Measurements from ENCODE around the gene LHFPL3. TPM values are rescaled to one million over a fixed set of nuclear protein-coding genes. Genes with fewer than 3 reads are reported as not detected.

LHFPL3 gene
- total and polyA plus RNA-seq, 7 donors = 0.17 to 0.55 (median 0.36) TPM; not detected in 4

- intact Hi-C loops (cut with DNase I) = no loop called here
- H3K4me1 ChIP-seq = no peaks in the 10 kb centered on the region
- no peak for DNase-seq
- TF ChIP-seq EP300 (IDR thresholded peaks at IDR 0.05) = no peak
- TF ChIP-seq POLR2AphosphoS5 (IDR thresholded peaks at IDR 0.05) = no peak
- no peak for TF ChIP-seq POLR2A (IDR thresholded peaks at IDR 0.05)
- no peak for TF ChIP-seq CTCF (IDR thresholded peaks at IDR 0.05)
- no peak overlapping the region for H3K4me3 ChIP-seq
- no peaks in the 10 kb centered on the region for H3K27me3 ChIP-seq
- H3K9me3 ChIP-seq = no peaks in the 10 kb centered on the region
- H3K36me3 ChIP-seq = no peaks in the 10 kb centered on the region
- WGBS, 2 donors = 81 to 86% methylated on average over 1 of the region's 1 CpG
- H3K27ac ChIP-seq = no peak overlapping the region
These were observed 103.5 kb downstream of the LHFPL3 start for GRCh38 chr7:104431930-104432329.

GRCh38 chr7:104434129-104434528 lies 105.7 kb downstream of the LHFPL3 start:
- TF ChIP-seq EP300 (IDR thresholded peaks at IDR 0.05) (no peak), POLR2A (IDR thresholded peaks at IDR 0.05) (no peak), POLR2AphosphoS5 (IDR thresholded peaks at IDR 0.05) (no peak), CTCF (IDR thresholded peaks at IDR 0.05) (no peak)
- WGBS, 2 donors = 91 to 95% methylated on average over 2 of the region's 2 CpGs
- intact Hi-C loops (cut with DNase I) = no loop called here

GRCh38 chr7:104442481-104442880 lies 114.1 kb downstream of the LHFPL3 start:
- Histone ChIP-seq H3K9me3 (no peaks in the 10 kb centered on the region), H3K36me3 (no peaks in the 10 kb centered on the region), H3K27ac (no peak overlapping the region), H3K4me3 (no peak overlapping the region), H3K27me3 (no peaks in the 10 kb centered on the region), H3K4me1 (no peaks in the 10 kb centered on the region)
- intact Hi-C loops (cut with DNase I) = no loop called here
- TF ChIP-seq CTCF (IDR thresholded peaks at IDR 0.05) (no peak), POLR2A (IDR thresholded peaks at IDR 0.05) (no peak), POLR2AphosphoS5 (IDR thresholded peaks at IDR 0.05) (no peak), EP300 (IDR thresholded peaks at IDR 0.05) (no peak)
- DNase-seq = no peak
- 81 to 91% methylated on average over 1 of the region's 1 CpG for WGBS, 2 donors

More at GRCh38 chr7:104434129-104434528, 105.7 kb downstream of the LHFPL3 start:
- Histone ChIP-seq H3K27me3 (no peaks in the 10 kb centered on the region), H3K4me1 (no peaks in the 10 kb centered on the region), H3K27ac (no peak overlapping the region), H3K9me3 (no peaks in the 10 kb centered on the region), H3K4me3 (no peak overlapping the region), H3K36me3 (no peaks in the 10 kb centered on the region)
- no peak for DNase-seq

GRCh38 chr7:104444017-104444416 lies 115.6 kb downstream of the LHFPL3 start:
- no peak overlapping the region for H3K27ac ChIP-seq
- no peaks in the 10 kb centered on the region for H3K9me3 ChIP-seq
- intact Hi-C loops (cut with DNase I) = no loop called here
- DNase-seq = no peak
- 86 to 93% methylated on average over 1 of the region's 1 CpG for WGBS, 2 donors
- no peaks in the 10 kb centered on the region for H3K4me1 ChIP-seq
- no peaks in the 10 kb centered on the region for H3K27me3 ChIP-seq
- H3K36me3 ChIP-seq = no peaks in the 10 kb centered on the region
- no peak for TF ChIP-seq EP300 (IDR thresholded peaks at IDR 0.05)
- H3K4me3 ChIP-seq = no peak overlapping the region

- TF ChIP-seq CTCF (IDR thresholded peaks at IDR 0.05) (no peak), EP300 (IDR thresholded peaks at IDR 0.05) (no peak), POLR2A (IDR thresholded peaks at IDR 0.05) (no peak), POLR2AphosphoS5 (IDR thresholded peaks at IDR 0.05) (no peak)
- no peak for DNase-seq
- 31 to 74% methylated on average over 1 of the region's 1 CpG for WGBS, 2 donors
These were observed 117.0 kb downstream of the LHFPL3 start for GRCh38 chr7:104445393-104445792.

More at GRCh38 chr7:104445393-104445792, 117.0 kb downstream of the LHFPL3 start:
- Histone ChIP-seq H3K4me3 (no peak overlapping the region), H3K9me3 (no peaks in the 10 kb centered on the region), H3K36me3 (no peaks in the 10 kb centered on the region), H3K4me1 (no peaks in the 10 kb centered on the region), H3K27ac (no peak overlapping the region), H3K27me3 (no peaks in the 10 kb centered on the region)
- intact Hi-C loops (cut with DNase I) = no loop called here
